PFSK-1 (cell line): ENCODE measurements around the gene OR6M1.

Experiments used
- FOXP2 ChIP-seq: optimal IDR thresholded peaks from 2 replicates; pipeline ENCODE3; 2011; ENCODE audit warnings: borderline replicate concordance, control low read depth, inconsistent platforms; ENCODE audit not compliant: insufficient read depth; ENCODE audit errors: extremely low read length, extremely low read depth
- POLR2AphosphoS5 ChIP-seq: IDR thresholded peaks from 2 replicates; pipeline ENCODE4 v1.6.1; 2012; ENCODE audit warnings: low read depth, mild to moderate bottlenecking, control low read depth, low read length, moderate library complexity
- REST ChIP-seq, 2 experiments: IDR thresholded peaks; 2 replicates each; pipeline versions ENCODE4 v1.6.1 to v1.8.0; 2011 to 2012; ENCODE audit warnings: low read depth in 2 of 2, low read length in 2 of 2, control low read depth in 1 of 2, inconsistent platforms in 1 of 2, mild to moderate bottlenecking in 1 of 2, moderate library complexity in 1 of 2; ENCODE audit not compliant: insufficient read depth in 1 of 2
- SIN3A ChIP-seq: IDR thresholded peaks from 2 replicates; pipeline ENCODE4 v1.6.1; 2012; ENCODE audit warnings: mild to moderate bottlenecking, low read length, moderate library complexity, borderline replicate concordance; ENCODE audit not compliant: insufficient read depth
- TAF1 ChIP-seq: IDR thresholded peaks from 2 replicates; pipeline ENCODE4 v1.6.1; 2012; ENCODE audit warnings: low read length, control low read depth, borderline replicate concordance; ENCODE audit not compliant: insufficient read depth

OR6M1 gene

DNA sequence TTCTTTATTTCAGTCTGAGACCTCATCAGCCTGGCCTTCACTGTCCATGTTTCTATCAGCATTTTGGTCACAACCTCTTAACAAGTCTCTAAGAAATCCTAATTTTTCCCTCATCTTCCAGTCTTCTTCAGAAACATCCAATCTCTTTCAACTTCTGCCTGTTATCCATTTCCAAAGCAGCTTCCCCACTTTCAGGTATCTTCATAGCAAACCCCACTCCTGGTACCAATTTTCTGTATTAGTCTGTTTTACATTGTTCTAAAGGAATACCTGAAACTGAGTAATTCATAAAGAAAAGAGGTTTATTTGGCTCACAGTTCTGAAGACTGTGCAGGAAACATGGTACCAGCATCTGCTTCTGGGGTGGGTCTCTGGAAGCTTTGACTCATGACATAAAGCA, 43.7 kb downstream of the OR6M1 start:
- no peak for TF ChIP-seq POLR2AphosphoS5
- TF ChIP-seq TAF1: no peak
- no peak for TF ChIP-seq FOXP2
- TF ChIP-seq REST (IDR thresholded peaks at IDR 0.05; ENCODE audit: insufficient read depth in 1 of 2, low read depth in 2 of 2, low read length in 2 of 2): no peak
- TF ChIP-seq SIN3A: no peak

DNA sequence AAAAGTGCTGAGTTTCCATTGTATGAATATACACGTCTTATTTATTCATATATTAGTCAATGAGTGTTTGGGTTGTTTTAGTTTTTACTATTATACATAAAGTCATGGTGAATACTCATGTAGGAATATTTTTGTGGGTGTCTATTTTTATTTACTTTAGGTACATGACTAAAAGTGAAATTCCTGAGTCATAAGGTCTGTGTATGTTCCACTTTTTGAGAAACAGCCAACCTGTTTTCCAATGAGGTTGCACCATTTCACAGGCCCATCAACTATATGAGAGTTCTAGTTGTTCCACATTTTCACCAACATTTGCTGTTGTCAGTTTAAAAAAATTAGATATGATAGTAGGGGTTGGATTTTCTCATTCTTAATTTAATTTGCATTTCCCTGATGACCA, 45.3 kb downstream of the OR6M1 start:
- TF ChIP-seq TAF1 (no peak), SIN3A (no peak)

GRCh38 chr11:123757976-123758375, 48.2 kb downstream of the OR6M1 start:
- TF ChIP-seq POLR2AphosphoS5 (no peak), TAF1 (no peak), FOXP2 (no peak), SIN3A (no peak), REST (IDR thresholded peaks at IDR 0.05; ENCODE audit: insufficient read depth in 1 of 2, low read depth in 2 of 2, low read length in 2 of 2) (no peak)

DNA sequence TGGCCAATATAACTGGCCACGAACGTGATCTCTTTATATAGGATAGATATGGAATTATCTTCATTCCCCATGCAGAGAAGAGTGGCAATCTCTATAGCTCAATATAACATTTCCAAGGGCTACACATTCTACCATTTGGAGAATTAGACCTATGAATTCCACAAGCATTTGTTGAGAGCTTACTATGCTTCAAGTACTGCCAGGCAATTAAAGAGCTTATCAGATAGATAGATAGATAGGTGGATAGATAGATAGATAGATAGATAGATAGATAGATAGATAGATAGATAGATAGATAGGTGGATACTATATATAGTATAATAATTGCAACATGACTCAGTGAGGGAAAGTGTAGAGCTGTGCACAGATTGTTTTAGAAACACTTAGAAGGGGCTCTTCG, 50.3 kb downstream of the OR6M1 start:
- TF ChIP-seq TAF1: no peak
- TF ChIP-seq REST (IDR thresholded peaks at IDR 0.05; ENCODE audit: insufficient read depth in 1 of 2, low read depth in 2 of 2, low read length in 2 of 2): no peak
- no peak for TF ChIP-seq POLR2AphosphoS5
- TF ChIP-seq SIN3A: no peak
- TF ChIP-seq FOXP2: no peak
